ENCODE results near the gene DCAF8.
A peak's percentile ranks its signal among the peaks of the same experiment; 100 is the strongest.

DNA sequence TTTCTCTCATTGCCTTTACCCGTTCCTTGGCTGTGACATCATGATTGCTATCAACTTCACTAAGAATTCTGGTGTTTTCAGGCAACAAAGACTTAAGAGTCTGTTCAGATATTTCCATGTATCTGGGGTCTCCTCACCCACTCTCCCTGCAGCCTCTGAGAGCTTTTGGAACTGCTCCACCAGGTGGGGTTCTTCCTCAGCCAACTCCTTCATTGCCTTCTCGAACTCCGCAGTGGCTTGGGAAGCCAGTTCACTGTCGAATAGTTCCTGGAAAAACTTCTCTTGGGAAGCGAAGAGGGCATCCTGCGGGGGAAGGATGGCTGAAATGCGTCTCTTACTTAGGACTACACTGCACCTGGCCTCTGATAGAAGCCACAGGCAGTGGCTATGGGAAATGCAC is 20.5 kb upstream of the DCAF8 start:
- TF ChIP-seq, protein P1, sequence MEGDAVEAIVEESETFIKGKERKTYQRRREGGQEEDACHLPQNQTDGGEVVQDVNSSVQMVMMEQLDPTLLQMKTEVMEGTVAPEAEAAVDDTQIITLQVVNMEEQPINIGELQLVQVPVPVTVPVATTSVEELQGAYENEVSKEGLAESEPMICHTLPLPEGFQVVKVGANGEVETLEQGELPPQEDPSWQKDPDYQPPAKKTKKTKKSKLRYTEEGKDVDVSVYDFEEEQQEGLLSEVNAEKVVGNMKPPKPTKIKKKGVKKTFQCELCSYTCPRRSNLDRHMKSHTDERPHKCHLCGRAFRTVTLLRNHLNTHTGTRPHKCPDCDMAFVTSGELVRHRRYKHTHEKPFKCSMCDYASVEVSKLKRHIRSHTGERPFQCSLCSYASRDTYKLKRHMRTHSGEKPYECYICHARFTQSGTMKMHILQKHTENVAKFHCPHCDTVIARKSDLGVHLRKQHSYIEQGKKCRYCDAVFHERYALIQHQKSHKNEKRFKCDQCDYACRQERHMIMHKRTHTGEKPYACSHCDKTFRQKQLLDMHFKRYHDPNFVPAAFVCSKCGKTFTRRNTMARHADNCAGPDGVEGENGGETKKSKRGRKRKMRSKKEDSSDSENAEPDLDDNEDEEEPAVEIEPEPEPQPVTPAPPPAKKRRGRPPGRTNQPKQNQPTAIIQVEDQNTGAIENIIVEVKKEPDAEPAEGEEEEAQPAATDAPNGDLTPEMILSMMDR (IDR thresholded peaks at IDR 0.05; ENCODE audit: low read depth, low read length) = peak; percentile 9; the same call in 1 of the 2 replicates
- no peak for TF ChIP-seq EZH2phosphoT487 (IDR thresholded peaks at IDR 0.05; ENCODE audit: low read depth)
